ENCODE results near the gene ONECUT3. TPM values are rescaled to one million over a fixed set of nuclear protein-coding genes. Genes with fewer than 3 reads are reported as not detected.

The ONECUT3 gene
- total and polyA plus RNA-seq, 5 donors from 2014 or later: not detected

GRCh38 chr19:1779574-1779973, 26.3 kb downstream of the ONECUT3 start:
- Histone ChIP-seq H3K36me3 (ENCODE audit: control insufficient read depth, insufficient read depth, low read length) (no peaks in the 10 kb centered on the region), H3K4me3 (ENCODE audit: low read depth, low read length) (no peak overlapping the region), H3K4me1 (ENCODE audit: control insufficient read depth, insufficient read depth, low read length, poor library complexity, severe bottlenecking) (no peaks in the 10 kb centered on the region), H3K27me3 (ENCODE audit: control insufficient read depth, insufficient read depth, low read length) (peaks cover 14% of the 10 kb centered on the region), H3K9me3 (ENCODE audit: control insufficient read depth in 2 of 2, low read length in 2 of 2) (peaks cover 5 to 18% of the 10 kb centered on the region in 2 experiments), H3K27ac (ENCODE audit: insufficient read depth, low read length, poor library complexity, severe bottlenecking) (no peak overlapping the region)
- H3K36me3 Mint-ChIP-seq: peaks cover 8% of the 10 kb centered on the region
- ATAC-seq (ENCODE audit: low read depth in 2 of 2): no peak
- peaks cover 0 to 9% (median 2%) of the 10 kb centered on the region in 4 donors for H3K4me1 Mint-ChIP-seq
- DNase-seq: no peak
- H3K4me3 Mint-ChIP-seq: no peak overlapping the region
- peaks cover 51% of the 10 kb centered on the region for H3K27me3 Mint-ChIP-seq
- H3K27ac Mint-ChIP-seq: no peak overlapping the region
- peaks cover 0 to 11% (median 1%) of the 10 kb centered on the region in 7 donors for H3K9me3 Mint-ChIP-seq

GRCh38 chr19:1780272-1780958, 27.1 kb downstream of the ONECUT3 start:
- peaks cover 0 to 9% (median 2%) of the 10 kb centered on the region in 4 donors for H3K4me1 Mint-ChIP-seq
- H3K4me1 ChIP-seq (ENCODE audit: control insufficient read depth, insufficient read depth, low read length, poor library complexity, severe bottlenecking): no peaks in the 10 kb centered on the region
- H3K27ac ChIP-seq (ENCODE audit: insufficient read depth, low read length, poor library complexity, severe bottlenecking): no peak overlapping the region
- H3K27me3 ChIP-seq (ENCODE audit: control insufficient read depth, insufficient read depth, low read length): peaks cover 12% of the 10 kb centered on the region
- no peak overlapping the region for H3K4me3 Mint-ChIP-seq
- H3K27ac Mint-ChIP-seq: no peak overlapping the region
- no peak overlapping the region for H3K4me3 ChIP-seq (ENCODE audit: low read depth, low read length)
- ATAC-seq (ENCODE audit: low read depth in 2 of 2) (no peak), DNase-seq (no peak)
- H3K9me3 Mint-ChIP-seq: peaks cover 0 to 11% (median 1%) of the 10 kb centered on the region in 7 donors
- peaks cover 51% of the 10 kb centered on the region for H3K27me3 Mint-ChIP-seq
- no peaks in the 10 kb centered on the region for H3K36me3 ChIP-seq (ENCODE audit: control insufficient read depth, insufficient read depth, low read length)
- peaks cover 3 to 10% of the 10 kb centered on the region in 2 experiments for H3K9me3 ChIP-seq (ENCODE audit: control insufficient read depth in 2 of 2, low read length in 2 of 2)
- peaks cover 8% of the 10 kb centered on the region for H3K36me3 Mint-ChIP-seq

GRCh38 chr19:1782521-1782920, 29.2 kb downstream of the ONECUT3 start:
- no peak overlapping the region for H3K27ac Mint-ChIP-seq
- DNase-seq (no peak), ATAC-seq (ENCODE audit: low read depth in 2 of 2) (no peak)
- peaks cover 0 to 3% (median 0%) of the 10 kb centered on the region in 4 donors for H3K4me1 Mint-ChIP-seq
- Histone ChIP-seq H3K9me3 (ENCODE audit: control insufficient read depth in 2 of 2, low read length in 2 of 2) (peaks cover 3 to 9% of the 10 kb centered on the region in 2 experiments), H3K27ac (ENCODE audit: insufficient read depth, low read length, poor library complexity, severe bottlenecking) (no peak overlapping the region), H3K36me3 (ENCODE audit: control insufficient read depth, insufficient read depth, low read length) (no peaks in the 10 kb centered on the region), H3K27me3 (ENCODE audit: control insufficient read depth, insufficient read depth, low read length) (peaks cover 4% of the 10 kb centered on the region), H3K4me3 (ENCODE audit: low read depth, low read length) (no peak overlapping the region), H3K4me1 (ENCODE audit: control insufficient read depth, insufficient read depth, low read length, poor library complexity, severe bottlenecking) (no peaks in the 10 kb centered on the region)
- H3K9me3 Mint-ChIP-seq: peaks cover 0 to 10% (median 0%) of the 10 kb centered on the region in 7 donors
- no peak overlapping the region for H3K4me3 Mint-ChIP-seq
- peaks cover 46% of the 10 kb centered on the region for H3K27me3 Mint-ChIP-seq
- H3K36me3 Mint-ChIP-seq: peaks cover 4% of the 10 kb centered on the region

- H3K27ac Mint-ChIP-seq: no peak overlapping the region
- peaks cover 0 to 10% (median 0%) of the 10 kb centered on the region in 7 donors for H3K9me3 Mint-ChIP-seq
- DNase-seq (no peak), ATAC-seq (ENCODE audit: low read depth in 2 of 2) (no peak)
- H3K36me3 Mint-ChIP-seq: peaks cover 4% of the 10 kb centered on the region
- peaks cover 0 to 3% (median 0%) of the 10 kb centered on the region in 4 donors for H3K4me1 Mint-ChIP-seq
- Histone ChIP-seq H3K9me3 (ENCODE audit: control insufficient read depth in 2 of 2, low read length in 2 of 2) (peaks cover 3 to 9% of the 10 kb centered on the region in 2 experiments), H3K27me3 (ENCODE audit: control insufficient read depth, insufficient read depth, low read length) (peaks cover 4% of the 10 kb centered on the region), H3K36me3 (ENCODE audit: control insufficient read depth, insufficient read depth, low read length) (no peaks in the 10 kb centered on the region), H3K4me1 (ENCODE audit: control insufficient read depth, insufficient read depth, low read length, poor library complexity, severe bottlenecking) (no peaks in the 10 kb centered on the region), H3K27ac (ENCODE audit: insufficient read depth, low read length, poor library complexity, severe bottlenecking) (no peak overlapping the region), H3K4me3 (ENCODE audit: low read depth, low read length) (no peak overlapping the region)
- H3K27me3 Mint-ChIP-seq: peaks cover 40% of the 10 kb centered on the region
- H3K4me3 Mint-ChIP-seq: no peak overlapping the region
Observed at GRCh38 chr19:1783354-1783753, 30.0 kb downstream of the ONECUT3 start.

GRCh38 chr19:1783874-1784273, 30.6 kb downstream of the ONECUT3 start:
- Histone ChIP-seq H3K36me3 (ENCODE audit: control insufficient read depth, insufficient read depth, low read length) (no peaks in the 10 kb centered on the region), H3K4me1 (ENCODE audit: control insufficient read depth, insufficient read depth, low read length, poor library complexity, severe bottlenecking) (no peaks in the 10 kb centered on the region), H3K9me3 (ENCODE audit: control insufficient read depth in 2 of 2, low read length in 2 of 2) (peaks cover 3 to 9% of the 10 kb centered on the region in 2 experiments), H3K4me3 (ENCODE audit: low read depth, low read length) (no peak overlapping the region), H3K27me3 (ENCODE audit: control insufficient read depth, insufficient read depth, low read length) (peaks cover 4% of the 10 kb centered on the region), H3K27ac (ENCODE audit: insufficient read depth, low read length, poor library complexity, severe bottlenecking) (no peak overlapping the region)
- Mint-ChIP-seq H3K27ac (no peak overlapping the region), H3K4me3 (no peak overlapping the region), H3K4me1 (peaks cover 0 to 3% (median 0%) of the 10 kb centered on the region in 4 donors), H3K27me3 (peaks cover 35% of the 10 kb centered on the region), H3K36me3 (peaks cover 4% of the 10 kb centered on the region), H3K9me3 (peaks cover 0 to 10% (median 0%) of the 10 kb centered on the region in 7 donors)
- DNase-seq (no peak), ATAC-seq (ENCODE audit: low read depth in 2 of 2) (no peak)

GRCh38 chr19:1785310-1785709, 32.0 kb downstream of the ONECUT3 start:
- ATAC-seq (ENCODE audit: low read depth in 2 of 2): no peak
- Mint-ChIP-seq H3K27me3 (peaks cover 25% of the 10 kb centered on the region), H3K9me3 (peaks cover 0 to 10% (median 0%) of the 10 kb centered on the region in 7 donors), H3K36me3 (no peaks in the 10 kb centered on the region), H3K4me3 (no peak overlapping the region), H3K27ac (no peak overlapping the region), H3K4me1 (no peaks in the 10 kb centered on the region)
- no peaks in the 10 kb centered on the region for H3K36me3 ChIP-seq (ENCODE audit: control insufficient read depth, insufficient read depth, low read length)
- no peak overlapping the region for H3K4me3 ChIP-seq (ENCODE audit: low read depth, low read length)
- H3K4me1 ChIP-seq (ENCODE audit: control insufficient read depth, insufficient read depth, low read length, poor library complexity, severe bottlenecking): peaks cover 3% of the 10 kb centered on the region
- no peaks in the 10 kb centered on the region for H3K27me3 ChIP-seq (ENCODE audit: control insufficient read depth, insufficient read depth, low read length)
- H3K9me3 ChIP-seq (ENCODE audit: control insufficient read depth in 2 of 2, low read length in 2 of 2): peaks cover 3 to 9% of the 10 kb centered on the region in 2 experiments
- H3K27ac ChIP-seq (ENCODE audit: insufficient read depth, low read length, poor library complexity, severe bottlenecking): no peak overlapping the region
- DNase-seq: no peak

- H3K9me3 ChIP-seq (ENCODE audit: control insufficient read depth in 2 of 2, low read length in 2 of 2): peaks cover under 1 to 7% of the 10 kb centered on the region in 2 experiments
- ATAC-seq (ENCODE audit: low read depth in 2 of 2) (no peak), DNase-seq (no peak)
- no peak overlapping the region for H3K27ac ChIP-seq (ENCODE audit: insufficient read depth, low read length, poor library complexity, severe bottlenecking)
- H3K36me3 ChIP-seq (ENCODE audit: control insufficient read depth, insufficient read depth, low read length): no peaks in the 10 kb centered on the region
- Mint-ChIP-seq H3K27me3 (peaks cover 19% of the 10 kb centered on the region), H3K36me3 (no peaks in the 10 kb centered on the region), H3K4me3 (no peak overlapping the region), H3K9me3 (peaks cover 0 to 3% (median 0%) of the 10 kb centered on the region in 7 donors), H3K27ac (no peak overlapping the region), H3K4me1 (no peaks in the 10 kb centered on the region)
- H3K4me1 ChIP-seq (ENCODE audit: control insufficient read depth, insufficient read depth, low read length, poor library complexity, severe bottlenecking): peaks cover 3% of the 10 kb centered on the region
- H3K4me3 ChIP-seq (ENCODE audit: low read depth, low read length): no peak overlapping the region
- H3K27me3 ChIP-seq (ENCODE audit: control insufficient read depth, insufficient read depth, low read length): no peaks in the 10 kb centered on the region
Observed at GRCh38 chr19:1786668-1787067, 33.4 kb downstream of the ONECUT3 start.

GRCh38 chr19:1787116-1787515, 33.8 kb downstream of the ONECUT3 start:
- DNase-seq: no peak

More at GRCh38 chr19:1787116-1787515, 33.8 kb downstream of the ONECUT3 start:
- no peak overlapping the region for H3K27ac Mint-ChIP-seq
- H3K9me3 ChIP-seq (ENCODE audit: control insufficient read depth in 2 of 2, low read length in 2 of 2): peaks cover 0 to 2% of the 10 kb centered on the region in 2 experiments
- no peak overlapping the region for H3K4me3 ChIP-seq (ENCODE audit: low read depth, low read length)
- no peaks in the 10 kb centered on the region for H3K36me3 ChIP-seq (ENCODE audit: control insufficient read depth, insufficient read depth, low read length)
- peaks cover 19% of the 10 kb centered on the region for H3K27me3 Mint-ChIP-seq
- no peak overlapping the region for H3K27ac ChIP-seq (ENCODE audit: insufficient read depth, low read length, poor library complexity, severe bottlenecking)
- ATAC-seq (ENCODE audit: low read depth in 2 of 2): no peak
- H3K4me1 ChIP-seq (ENCODE audit: control insufficient read depth, insufficient read depth, low read length, poor library complexity, severe bottlenecking): peaks cover 3% of the 10 kb centered on the region
- no peaks in the 10 kb centered on the region for H3K4me1 Mint-ChIP-seq
- H3K4me3 Mint-ChIP-seq: peak overlapping the region in 1 of 4 donors; percentile 32
- H3K36me3 Mint-ChIP-seq: no peaks in the 10 kb centered on the region
- H3K27me3 ChIP-seq (ENCODE audit: control insufficient read depth, insufficient read depth, low read length): no peaks in the 10 kb centered on the region
- peaks cover 0 to 3% (median 0%) of the 10 kb centered on the region in 7 donors for H3K9me3 Mint-ChIP-seq
